22Rv1 (cell line): ENCODE measurements around the gene RAI1.

ENCODE experiments used
- CTCF ChIP-seq: fragments of 450-650 bp; IDR thresholded peaks from 2 replicates; pipeline ENCODE4 v1.5.1; 2017; ENCODE audit warnings: mild to moderate bottlenecking
- ZFX ChIP-seq: fragments of 450-650 bp; IDR thresholded peaks from 2 replicates; pipeline ENCODE4 v1.6.1; 2017; ENCODE audit warnings: antibody characterized with exemption, borderline replicate concordance

GRCh38 chr17:17675925-17676534, 5.2 kb upstream of the RAI1 start:
- no peak for TF ChIP-seq CTCF
- TF ChIP-seq ZFX = no peak
